Breast epithelium (tissue), 4 donors: ENCODE results near the gene TNC. TPM values are rescaled to one million over a fixed set of nuclear protein-coding genes. Genes with fewer than 3 reads are reported as not detected.
A peak's percentile ranks its signal among the peaks of the same experiment; 100 is the strongest.

ENCODE experiments used
- DNase-seq, 2 donors: peaks; one replicate each; pipeline ENCODE4 v3.0.0-alpha.2; 2019; ENCODE audit warnings: low spot score in 2 of 2
- H3K27ac ChIP-seq, 2 donors: fragments of 200-600 bp; sonication (generic) in 1 of 2; one replicate each; pipeline ENCODE4 v1.5.1; 2016 to 2019; ENCODE audit warnings: mild to moderate bottlenecking in 1 of 2
- H3K27me3 ChIP-seq, 2 donors: fragments of 200-600 bp; sonication (generic) in 1 of 2; one replicate each; pipeline versions ENCODE4 v1.5.1 to v1.6.0; 2017 to 2019; ENCODE audit warnings: control low read depth in 1 of 2, mild to moderate bottlenecking in 1 of 2
- H3K36me3 ChIP-seq: fragments of 200-600 bp; one replicate; pipeline ENCODE4 v1.5.1; 2019
- H3K4me1 ChIP-seq, 2 donors: fragments of 200-600 bp; sonication (generic); one replicate each; pipeline ENCODE4 v1.5.1; 2016 to 2019; ENCODE audit warnings: control low read depth in 1 of 2
- H3K4me3 ChIP-seq, 3 donors: fragments of 200-600 bp; sonication (generic); 1 replicate in 2 of 3; 2 replicates in 1 of 3; pipeline ENCODE4 v1.5.1; 2016 to 2019; ENCODE audit warnings: mild to moderate bottlenecking in 3 of 3, moderate library complexity in 2 of 3
- H3K9me3 ChIP-seq, 2 donors: fragments of 200-600 bp; sonication (generic) in 1 of 2; one replicate each; pipeline ENCODE4 v1.5.1; 2016 to 2019; ENCODE audit warnings: control low read depth in 1 of 2
- POLR2A ChIP-seq: fragments of 450-650 bp; IDR thresholded peaks from one replicate; pipeline ENCODE4 v1.6.1; 2016; ENCODE audit warnings: antibody characterized with exemption, mild to moderate bottlenecking, moderate library complexity
- POLR2AphosphoS5 ChIP-seq, 3 donors: sonication (generic); formaldehyde crosslinking; IDR thresholded peaks; one replicate each; pipeline ENCODE4 v1.6.1; 2017; ENCODE audit warnings: antibody characterized with exemption in 3 of 3
- intact Hi-C: fragments of 100-400 bp; cut with DNase I; formaldehyde crosslinking; loops from one replicate; pipeline ENCODE4 v1.15.1; 2023; ENCODE audit warnings: low total_unique reads
- total RNA-seq, 3 donors: library from RNA; depleted of rRNA; stranded (reverse); fragments of >200 nt; gene quantifications; one replicate each; pipeline ENCODE4 v1.1.0, GENCODE V29; 2016
- TF ChIP-seq, protein P1 (sequence below), 3 donors: fragments of 450-650 bp; IDR thresholded peaks; one replicate each; pipeline ENCODE4 v1.5.1; 2016 to 2017; ENCODE audit warnings: antibody characterized with exemption in 3 of 3, mild to moderate bottlenecking in 3 of 3, moderate library complexity in 3 of 3

Gene TNC
- total RNA-seq, 3 donors from 2014 or later: 2.4 to 58.0 (median 44.6) TPM

DNA sequence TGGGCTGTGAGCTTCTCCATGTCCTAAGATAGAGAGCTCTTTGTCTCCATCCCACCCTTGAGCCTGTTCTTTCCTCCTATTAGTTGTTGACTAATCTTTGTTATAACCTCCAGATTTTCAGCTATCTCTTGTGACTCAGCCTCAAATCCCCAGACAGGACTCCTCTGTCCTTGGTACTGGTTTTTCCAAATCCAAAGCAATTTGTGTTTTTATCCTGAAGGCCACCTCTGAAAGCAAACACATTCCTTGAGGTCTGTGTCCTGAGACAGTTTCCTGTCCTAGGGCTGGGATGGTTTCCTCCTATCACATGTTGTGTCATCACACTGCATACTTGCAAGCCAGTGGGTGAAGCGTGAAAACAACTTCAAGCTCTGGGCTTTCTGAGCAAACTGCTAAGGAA is 8.5 kb downstream of the TNC start:
- no peaks in the 10 kb centered on the region for H3K36me3 ChIP-seq
- H3K4me1 ChIP-seq: peaks cover 0 to 11% of the 10 kb centered on the region in 2 donors
- TF ChIP-seq, protein P1, sequence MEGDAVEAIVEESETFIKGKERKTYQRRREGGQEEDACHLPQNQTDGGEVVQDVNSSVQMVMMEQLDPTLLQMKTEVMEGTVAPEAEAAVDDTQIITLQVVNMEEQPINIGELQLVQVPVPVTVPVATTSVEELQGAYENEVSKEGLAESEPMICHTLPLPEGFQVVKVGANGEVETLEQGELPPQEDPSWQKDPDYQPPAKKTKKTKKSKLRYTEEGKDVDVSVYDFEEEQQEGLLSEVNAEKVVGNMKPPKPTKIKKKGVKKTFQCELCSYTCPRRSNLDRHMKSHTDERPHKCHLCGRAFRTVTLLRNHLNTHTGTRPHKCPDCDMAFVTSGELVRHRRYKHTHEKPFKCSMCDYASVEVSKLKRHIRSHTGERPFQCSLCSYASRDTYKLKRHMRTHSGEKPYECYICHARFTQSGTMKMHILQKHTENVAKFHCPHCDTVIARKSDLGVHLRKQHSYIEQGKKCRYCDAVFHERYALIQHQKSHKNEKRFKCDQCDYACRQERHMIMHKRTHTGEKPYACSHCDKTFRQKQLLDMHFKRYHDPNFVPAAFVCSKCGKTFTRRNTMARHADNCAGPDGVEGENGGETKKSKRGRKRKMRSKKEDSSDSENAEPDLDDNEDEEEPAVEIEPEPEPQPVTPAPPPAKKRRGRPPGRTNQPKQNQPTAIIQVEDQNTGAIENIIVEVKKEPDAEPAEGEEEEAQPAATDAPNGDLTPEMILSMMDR (IDR thresholded peaks at IDR 0.05): no peak
- TF ChIP-seq POLR2AphosphoS5 (IDR thresholded peaks at IDR 0.05): peak in 1 of 3 donors; percentile 12
- no peak for TF ChIP-seq POLR2A
- H3K27ac ChIP-seq: peak overlapping the region; percentile 4 to 12
- no peaks in the 10 kb centered on the region for H3K9me3 ChIP-seq
- H3K4me3 ChIP-seq: no peak overlapping the region
- H3K27me3 ChIP-seq: no peaks in the 10 kb centered on the region
- intact Hi-C loops: no loop called here
- peak in 1 of 2 donors; percentile 55 for DNase-seq

DNA sequence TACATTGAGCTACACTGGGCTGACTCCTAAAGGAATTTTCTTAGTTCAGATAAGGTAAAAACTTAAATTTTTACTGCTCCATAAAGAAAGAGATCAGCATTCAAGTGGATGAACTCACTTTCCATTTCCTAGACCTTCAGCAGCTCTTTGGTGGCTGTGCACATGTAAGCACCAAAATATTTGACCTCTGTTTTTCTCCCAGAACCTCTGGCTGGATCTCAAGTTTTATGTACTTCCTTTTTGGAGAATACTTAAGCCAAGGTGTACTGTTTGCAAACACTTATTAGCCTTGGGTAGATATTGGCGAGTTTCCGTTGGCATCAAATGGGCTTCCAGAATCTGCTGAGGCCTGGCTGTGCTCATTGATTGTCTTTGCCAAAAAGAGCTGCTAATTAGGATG is 10.3 kb downstream of the TNC start:
- no peaks in the 10 kb centered on the region for H3K9me3 ChIP-seq
- H3K36me3 ChIP-seq: no peaks in the 10 kb centered on the region
- H3K4me3 ChIP-seq: no peak overlapping the region
- no peak for DNase-seq
- TF ChIP-seq POLR2A (no peak), POLR2AphosphoS5 (IDR thresholded peaks at IDR 0.05) (no peak)
- TF ChIP-seq, protein P1 (IDR thresholded peaks at IDR 0.05): no peak
- H3K27me3 ChIP-seq: no peaks in the 10 kb centered on the region
- peak overlapping the region in 1 of 2 donors; percentile 38 for H3K27ac ChIP-seq
- H3K4me1 ChIP-seq: peaks cover 0 to 11% of the 10 kb centered on the region in 2 donors
- intact Hi-C loops: no loop called here

DNA sequence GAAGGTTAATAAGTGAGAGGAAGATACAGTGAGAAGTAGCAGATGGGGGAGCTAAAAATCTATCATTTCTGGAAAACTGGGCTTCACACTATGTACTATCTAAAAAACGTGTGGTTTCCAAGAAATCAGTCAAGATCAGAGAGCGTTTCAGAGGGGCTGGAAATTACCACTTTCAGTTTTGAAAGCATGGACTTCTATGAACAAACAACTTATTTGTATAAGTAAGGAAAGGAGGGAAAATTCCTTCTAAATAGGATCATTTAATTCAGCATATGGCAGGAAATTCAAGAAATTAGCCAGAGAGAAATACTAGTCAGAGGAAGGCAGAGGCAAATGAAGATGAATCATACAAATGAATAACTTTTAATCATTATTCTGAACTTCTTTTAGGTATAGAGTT is 11.3 kb downstream of the TNC start:
- Histone ChIP-seq H3K9me3 (no peaks in the 10 kb centered on the region), H3K4me1 (peaks cover 0 to 11% of the 10 kb centered on the region in 2 donors), H3K27me3 (no peaks in the 10 kb centered on the region), H3K4me3 (no peak overlapping the region), H3K27ac (peak overlapping the region in 1 of 2 donors; percentile 30), H3K36me3 (no peaks in the 10 kb centered on the region)
- intact Hi-C loops: no loop called here
- no peak for DNase-seq
- TF ChIP-seq, protein P1 (IDR thresholded peaks at IDR 0.05): no peak
- TF ChIP-seq POLR2A (no peak), POLR2AphosphoS5 (IDR thresholded peaks at IDR 0.05) (no peak)

DNA sequence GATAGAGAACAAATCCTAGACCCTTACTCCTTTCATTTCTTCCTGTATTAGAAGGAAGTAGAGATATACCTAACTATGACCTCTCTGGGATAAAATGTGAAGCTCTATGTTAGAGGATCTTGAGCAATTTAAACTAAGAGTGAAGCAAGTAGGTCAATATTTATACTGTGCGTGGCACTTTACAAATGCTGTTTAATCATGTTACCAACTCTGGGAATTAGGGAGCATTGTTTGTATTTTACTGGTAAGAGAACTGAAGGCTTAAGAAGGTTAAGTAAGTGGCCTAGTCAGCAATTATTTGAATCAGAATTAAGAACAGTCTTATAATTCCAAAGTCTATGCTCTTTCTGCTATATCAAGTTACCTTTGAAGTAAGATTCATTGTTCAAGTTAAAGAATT is 12.0 kb downstream of the TNC start:
- no peaks in the 10 kb centered on the region for H3K9me3 ChIP-seq
- DNase-seq: no peak
- H3K36me3 ChIP-seq: no peaks in the 10 kb centered on the region
- H3K27ac ChIP-seq: peak overlapping the region; percentile 30 to 46
- intact Hi-C loops: no loop called here
- no peaks in the 10 kb centered on the region for H3K27me3 ChIP-seq
- TF ChIP-seq, protein P1 (IDR thresholded peaks at IDR 0.05): no peak
- TF ChIP-seq POLR2A (no peak), POLR2AphosphoS5 (IDR thresholded peaks at IDR 0.05) (no peak)
- no peak overlapping the region for H3K4me3 ChIP-seq
- H3K4me1 ChIP-seq: peaks cover 0 to 11% of the 10 kb centered on the region in 2 donors

DNA sequence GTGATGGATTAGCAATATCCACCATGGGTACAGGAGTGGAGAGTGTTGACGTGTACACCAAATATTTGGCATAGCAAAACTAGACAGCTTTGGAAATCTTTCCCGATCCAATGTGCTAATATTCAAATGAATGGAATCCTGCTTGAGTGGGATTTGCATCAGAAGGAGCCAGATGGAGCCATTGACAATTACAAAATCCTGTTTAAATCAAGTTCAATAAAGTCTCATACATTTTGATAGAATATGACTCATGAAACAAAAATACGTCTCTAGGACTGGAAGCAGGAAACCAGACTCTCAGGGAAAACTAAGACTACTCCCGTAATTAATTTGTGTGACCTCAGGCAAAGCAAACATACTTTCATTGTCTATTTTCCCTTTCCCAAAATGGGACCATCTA is 13.0 kb downstream of the TNC start:
- TF ChIP-seq, protein P1 (IDR thresholded peaks at IDR 0.05): no peak
- TF ChIP-seq POLR2A (no peak), POLR2AphosphoS5 (IDR thresholded peaks at IDR 0.05) (no peak)
- DNase-seq: no peak
- intact Hi-C loops: no loop called here
- no peaks in the 10 kb centered on the region for H3K36me3 ChIP-seq
- H3K4me1 ChIP-seq: peaks cover 0 to 11% of the 10 kb centered on the region in 2 donors
- H3K27ac ChIP-seq: no peak overlapping the region
- H3K9me3 ChIP-seq: no peaks in the 10 kb centered on the region
- no peak overlapping the region for H3K4me3 ChIP-seq
- no peaks in the 10 kb centered on the region for H3K27me3 ChIP-seq
